GM15510 (cell line): ENCODE data around the gene SMYD5.

Experiments used
- POLR2A ChIP-seq: IDR thresholded peaks from 3 replicates; pipeline ENCODE4 v1.6.1; 2011; ENCODE audit warnings: borderline replicate concordance; ENCODE audit not compliant: insufficient read length; ENCODE audit errors: extremely low read depth

SMYD5 gene

DNA sequence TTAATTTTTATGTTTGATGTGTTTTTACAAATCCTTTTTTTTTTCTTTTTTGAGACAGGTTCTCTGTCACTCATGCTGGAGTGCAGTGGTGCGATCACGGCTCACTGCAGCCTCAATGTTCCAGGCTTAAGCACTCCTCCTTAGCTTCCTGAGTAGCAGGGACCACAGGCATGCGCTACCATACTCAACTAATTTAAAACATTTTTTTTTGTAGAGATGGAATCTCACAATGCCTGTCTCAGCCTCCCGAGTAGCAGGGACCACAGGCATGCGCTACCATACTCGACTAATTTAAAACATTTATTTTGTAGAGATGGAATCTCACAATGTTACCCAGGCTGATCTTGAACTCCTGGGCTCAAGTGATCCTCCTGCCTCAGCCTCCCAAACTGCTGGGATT, 8.4 kb upstream of the SMYD5 start:
- TF ChIP-seq POLR2A, result no peak

DNA sequence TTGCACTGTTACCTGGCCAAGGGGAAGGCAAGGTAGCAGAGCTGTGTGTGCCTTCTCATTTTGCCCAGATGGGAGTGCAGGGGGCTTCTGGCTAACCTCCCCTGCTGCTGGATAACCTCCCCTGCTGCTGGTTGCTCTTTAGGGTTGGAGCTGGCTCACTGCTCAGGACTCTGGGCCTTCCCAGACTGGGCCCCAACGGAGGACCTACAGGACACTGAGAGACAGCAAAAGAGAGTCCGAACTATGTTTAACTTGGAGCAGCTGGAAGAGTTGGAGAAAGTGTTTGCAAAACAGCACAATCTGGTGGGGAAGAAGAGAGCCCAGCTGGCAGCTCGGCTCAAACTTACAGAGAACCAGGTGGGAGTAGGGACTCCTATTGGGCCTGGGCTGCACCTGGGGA, 5.8 kb upstream of the SMYD5 start:
- no peak for TF ChIP-seq POLR2A

DNA sequence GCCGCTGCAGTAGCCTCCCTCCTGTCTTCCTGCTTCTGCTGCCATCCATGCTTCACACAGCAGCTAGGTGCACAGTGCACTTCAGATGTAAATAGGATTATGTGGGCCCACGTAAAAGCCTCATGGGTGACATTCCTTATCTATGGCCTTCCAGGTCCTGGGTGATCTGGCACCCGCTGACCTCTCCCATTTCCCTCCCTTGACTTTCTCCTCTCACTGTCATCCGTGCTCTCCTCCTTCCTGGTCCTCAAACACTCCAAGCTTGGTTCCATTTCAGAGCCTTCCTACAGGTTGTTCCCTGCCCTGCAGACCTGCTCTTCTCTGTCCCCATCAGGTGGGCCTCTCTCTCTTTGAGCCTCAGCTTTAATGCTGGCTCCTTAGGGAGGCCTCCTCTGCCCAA, 4.0 kb upstream of the SMYD5 start:
- TF ChIP-seq POLR2A, result no peak

GRCh38 chr2:73210696-73211095, 3.3 kb upstream of the SMYD5 start:
- no peak for TF ChIP-seq POLR2A

- no peak for TF ChIP-seq POLR2A
Observed at GRCh38 chr2:73212098-73212447, 2.0 kb upstream of the SMYD5 start.

GRCh38 chr2:73212448-73213176, 1.4 kb upstream of the SMYD5 start:
- TF ChIP-seq POLR2A, result no peak

- TF ChIP-seq POLR2A, result no peak
Observed at GRCh38 chr2:73215254-73215653, 1.2 kb downstream of the SMYD5 start.

- TF ChIP-seq POLR2A, result no peak
Observed at GRCh38 chr2:73217160-73217559, 3.1 kb downstream of the SMYD5 start.

DNA sequence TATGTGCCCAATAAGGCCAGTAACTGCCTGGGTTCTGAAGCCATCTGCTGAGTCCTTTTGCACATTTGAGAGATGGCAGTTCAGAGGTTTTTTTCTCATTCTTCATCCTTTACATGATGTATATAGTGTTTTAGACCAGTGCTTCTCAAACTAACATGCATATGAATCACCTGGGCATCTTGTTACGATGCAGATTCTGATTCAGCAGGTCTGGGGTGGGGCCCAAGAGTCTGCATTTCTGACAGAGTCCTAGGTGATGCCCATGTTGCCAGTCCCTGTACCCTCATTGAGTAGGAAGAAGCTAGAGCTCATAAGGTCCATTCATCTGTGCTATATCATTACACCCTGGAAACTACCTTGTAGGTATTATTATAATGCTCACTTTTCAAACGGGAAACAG, 3.8 kb downstream of the SMYD5 start:
- TF ChIP-seq POLR2A, result no peak

DNA sequence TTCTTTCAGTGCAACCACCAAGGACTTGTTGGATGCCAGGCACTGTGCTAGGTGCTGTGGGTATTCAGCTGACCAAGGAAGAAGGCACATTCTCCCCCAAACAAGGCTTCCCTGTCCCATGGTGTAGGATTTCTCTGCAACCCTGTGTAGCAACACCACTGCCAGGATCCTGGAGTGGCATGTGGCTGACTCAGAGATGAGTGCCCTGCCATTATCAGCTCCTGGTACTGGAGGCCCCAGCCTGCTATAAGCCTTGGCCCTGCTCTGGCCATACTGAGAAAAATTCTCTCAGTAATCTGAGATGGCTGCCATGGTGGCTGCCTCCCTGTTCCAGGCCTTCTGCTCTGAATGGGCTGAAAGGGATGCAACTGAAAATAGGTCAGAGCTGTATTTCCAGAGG, 4.3 kb downstream of the SMYD5 start:
- no peak for TF ChIP-seq POLR2A

- TF ChIP-seq POLR2A, result no peak
Observed at GRCh38 chr2:73223821-73224220, 9.8 kb downstream of the SMYD5 start.

DNA sequence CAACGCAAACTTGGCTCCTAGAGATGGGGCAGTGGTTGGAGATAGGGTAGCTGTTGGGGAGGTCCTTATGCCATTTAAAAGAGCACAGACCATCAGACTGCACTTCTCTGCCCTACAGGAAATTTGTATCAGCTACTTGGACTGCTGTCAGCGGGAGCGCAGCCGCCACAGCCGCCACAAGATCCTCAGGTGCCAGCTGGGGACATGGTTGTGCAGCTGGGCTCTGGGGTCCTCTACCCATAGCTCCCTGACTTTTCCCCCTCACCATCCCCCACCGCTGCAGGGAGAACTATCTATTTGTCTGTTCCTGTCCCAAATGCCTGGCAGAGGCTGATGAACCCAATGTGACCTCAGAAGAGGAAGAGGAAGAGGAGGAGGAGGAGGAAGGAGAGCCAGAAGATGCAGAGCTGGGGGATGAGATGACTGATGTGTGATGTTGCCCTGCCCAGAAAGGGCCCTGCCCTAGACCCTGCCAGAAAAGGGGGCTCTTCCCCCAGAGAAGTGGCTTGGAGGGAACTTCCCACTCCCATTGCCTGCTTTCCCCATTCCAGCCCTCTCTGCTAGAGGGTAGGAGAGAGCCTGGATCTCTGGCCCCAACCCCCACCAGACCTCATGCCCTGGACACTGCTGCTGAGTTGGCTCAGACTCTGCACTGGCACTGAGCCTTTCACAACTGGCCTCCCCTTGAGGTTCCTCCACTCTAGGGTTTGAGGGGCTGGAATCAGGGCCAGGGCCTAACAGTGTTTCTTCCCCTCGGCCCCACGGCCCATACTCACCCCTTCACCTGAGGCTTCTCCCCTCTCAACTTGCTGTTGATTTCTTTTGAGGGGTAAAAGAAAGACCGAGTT, 11.7 kb downstream of the SMYD5 start:
- no peak for TF ChIP-seq POLR2A

DNA sequence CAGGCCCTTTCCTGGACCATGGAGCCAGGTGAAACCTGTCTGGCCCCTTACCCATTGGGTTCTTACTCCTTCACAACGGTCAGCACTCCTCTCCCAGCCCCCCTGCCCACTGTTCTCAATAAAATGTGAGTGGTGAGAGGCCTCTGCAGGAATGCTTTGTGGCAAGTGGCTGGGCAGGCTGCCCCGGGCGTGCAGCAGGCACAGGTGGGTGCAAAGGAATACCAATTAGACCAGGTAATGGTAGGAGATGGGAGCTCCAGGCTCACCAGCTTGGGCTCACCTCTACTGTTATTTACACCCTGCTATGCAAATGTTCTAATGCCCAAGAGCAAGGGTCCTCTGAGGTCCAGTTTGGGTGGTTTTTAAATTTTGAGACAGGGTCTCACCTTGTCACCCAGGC, 13.0 kb downstream of the SMYD5 start:
- no peak for TF ChIP-seq POLR2A

- no peak for TF ChIP-seq POLR2A
Observed at GRCh38 chr2:73228631-73229030, 14.6 kb downstream of the SMYD5 start.

- no peak for TF ChIP-seq POLR2A
Observed at GRCh38 chr2:73232403-73233153, 18.5 kb downstream of the SMYD5 start.
